Hematopoietic multipotent progenitor cell treated with erythropoietin and hydrocortisone succinate and interleukin-3 and kit ligand, for 17 days (in vitro differentiated cells): ENCODE results near the gene DERL3.
"Not testable (repeated sequence)": the region's sequence is repeated elsewhere in the genome, so short reads cannot be mapped to it uniquely, and the experiment has no call there.

Experiments
- DNase-seq: peaks from one replicate; pipeline ENCODE4 v3.0.0-alpha.2; 2015; ENCODE audit warnings: low spot score

DERL3 gene

GRCh38 chr22:23838681-23839468 is at the start of gene DERL3:
DERL3 (minus strand) TSS chr22:23839006; CDS start chr22:23838987, 19 bp downstream.
- DNase-seq = peak; percentile 86

- DNase-seq = no peak
Measured at GRCh38 chr22:23884140-23884539, 45.3 kb upstream of the DERL3 start.

DNA sequence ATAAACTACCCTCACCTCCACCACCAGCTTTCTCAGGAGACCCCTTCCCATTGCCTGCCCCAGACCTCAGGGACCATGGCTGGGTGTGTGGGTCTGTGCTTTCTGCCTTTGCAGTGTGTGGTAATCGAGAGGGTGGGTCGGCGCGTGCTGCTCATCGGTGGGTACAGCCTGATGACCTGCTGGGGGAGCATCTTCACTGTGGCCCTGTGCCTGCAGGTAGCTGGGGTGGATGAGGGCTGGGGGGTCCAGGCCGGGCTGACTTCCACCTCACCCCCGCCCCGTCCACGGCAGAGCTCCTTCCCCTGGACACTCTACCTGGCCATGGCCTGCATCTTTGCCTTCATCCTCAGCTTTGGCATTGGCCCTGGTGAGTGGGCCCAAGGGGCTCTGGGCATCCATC is 44.9 kb upstream of the DERL3 start:
- DNase-seq = no peak

- no peak for DNase-seq
Measured at GRCh38 chr22:23882370-23882769, 43.6 kb upstream of the DERL3 start.

DNA sequence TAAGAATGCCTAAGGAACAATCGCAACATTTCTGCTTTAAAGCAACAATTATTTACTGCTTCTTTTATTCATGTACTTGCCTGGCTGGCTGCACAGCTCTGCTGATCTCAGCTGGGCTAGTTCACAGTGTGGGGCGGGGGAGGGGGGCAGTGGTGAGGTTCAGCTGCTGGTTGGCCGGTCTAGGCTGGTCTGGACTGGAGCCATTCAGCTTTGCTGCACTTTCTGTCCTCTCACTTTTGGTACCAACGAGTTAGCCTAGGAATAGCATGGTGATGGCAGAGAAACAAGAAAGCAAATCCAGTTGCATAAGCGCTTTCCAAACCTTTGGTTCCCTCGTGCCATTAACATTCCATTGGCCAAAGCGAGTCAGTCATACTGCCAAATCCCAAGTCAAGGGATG is 39.4 kb upstream of the DERL3 start:
- DNase-seq = no peak

- DNase-seq = no peak
Measured at GRCh38 chr22:23877566-23877965, 38.8 kb upstream of the DERL3 start.

DNA sequence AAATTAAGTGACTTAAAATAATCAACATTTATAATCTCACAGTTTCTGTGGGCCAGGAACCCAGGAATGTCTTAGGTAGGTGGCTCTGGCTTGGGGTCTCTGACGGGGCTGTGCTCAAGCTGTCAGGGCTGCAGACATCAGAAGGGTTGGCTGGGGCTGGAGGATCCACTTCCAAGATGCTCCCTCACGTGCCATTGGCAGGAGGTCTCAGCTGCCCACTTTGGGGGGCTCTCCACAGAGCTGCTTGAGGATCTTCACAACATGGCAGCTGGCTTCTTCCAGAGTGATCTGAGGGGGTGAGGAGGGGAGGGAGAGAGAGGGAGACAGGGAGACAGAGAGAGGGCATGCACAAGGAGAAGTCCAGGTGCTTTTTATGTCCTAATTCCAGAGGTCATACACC is 37.0 kb upstream of the DERL3 start:
- no peak for DNase-seq

DNA sequence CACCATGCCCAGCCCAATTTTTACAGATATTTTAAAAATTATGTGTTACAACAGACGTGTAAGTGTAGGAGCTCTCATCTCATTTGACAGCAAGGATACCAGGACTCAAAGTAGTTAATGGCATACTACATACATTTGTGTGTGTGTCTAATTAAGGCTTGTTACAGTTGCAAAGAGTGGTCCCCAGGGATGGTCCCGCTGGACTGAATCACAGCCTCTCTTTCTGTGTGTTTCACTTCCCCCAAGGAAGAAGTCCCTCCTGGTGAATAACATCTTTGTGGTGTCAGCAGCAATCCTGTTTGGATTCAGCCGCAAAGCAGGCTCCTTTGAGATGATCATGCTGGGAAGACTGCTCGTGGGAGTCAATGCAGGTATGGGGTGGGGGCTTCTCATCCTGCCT is 36.1 kb upstream of the DERL3 start:
- no peak for DNase-seq

DNA sequence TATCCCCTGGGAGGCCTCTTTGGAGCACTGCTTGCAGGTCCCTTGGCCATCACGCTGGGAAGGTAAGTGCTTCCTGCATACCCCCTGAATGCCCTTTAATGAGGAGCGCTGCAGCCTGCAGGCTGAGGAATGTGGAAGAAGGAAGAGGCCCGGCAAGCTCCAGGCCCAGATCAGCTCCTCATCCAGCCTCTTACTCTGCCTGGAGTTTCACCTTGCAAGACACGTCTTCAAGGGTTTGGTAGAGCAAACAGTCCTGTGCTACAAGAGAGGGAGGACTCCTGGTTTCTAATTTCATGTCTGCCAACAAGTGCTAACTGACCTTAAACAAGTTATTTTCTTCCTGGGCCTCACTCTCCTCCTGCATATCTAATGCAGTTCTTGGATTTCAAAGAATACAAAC is 29.8 kb upstream of the DERL3 start:
- no peak for DNase-seq

DNA sequence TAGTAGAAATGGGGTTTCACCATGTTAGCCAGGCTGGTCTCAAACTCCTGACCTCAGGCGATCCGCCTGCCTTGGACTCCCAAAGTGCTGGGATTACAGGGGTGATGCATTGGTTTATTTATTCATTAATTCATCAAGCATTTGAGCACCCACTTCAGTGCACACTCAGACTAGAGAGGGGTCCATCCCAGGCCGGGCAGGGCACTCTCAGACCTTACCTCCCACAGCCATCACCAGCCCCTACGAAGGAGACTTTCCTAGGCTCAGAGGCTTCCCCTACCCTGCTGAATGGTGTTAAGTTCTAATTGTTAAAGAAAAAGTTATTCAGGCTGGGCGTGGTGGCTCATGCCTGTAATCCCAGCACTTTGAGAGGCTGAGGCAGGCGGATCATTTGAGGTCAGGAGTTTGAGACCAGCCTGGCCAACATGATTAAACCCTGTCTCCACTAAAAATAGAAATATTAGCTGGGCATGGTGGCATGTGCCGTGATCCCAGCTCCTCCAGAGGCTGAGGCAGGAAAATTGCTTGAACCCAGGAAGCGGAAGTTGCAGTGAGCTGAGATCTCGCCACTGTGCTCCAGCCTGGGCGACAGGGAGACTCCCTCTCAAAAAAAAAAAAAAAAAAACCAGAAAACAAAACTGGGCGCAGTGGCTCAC is 25.8 kb upstream of the DERL3 start:
- not testable (repeated sequence) for DNase-seq

DNA sequence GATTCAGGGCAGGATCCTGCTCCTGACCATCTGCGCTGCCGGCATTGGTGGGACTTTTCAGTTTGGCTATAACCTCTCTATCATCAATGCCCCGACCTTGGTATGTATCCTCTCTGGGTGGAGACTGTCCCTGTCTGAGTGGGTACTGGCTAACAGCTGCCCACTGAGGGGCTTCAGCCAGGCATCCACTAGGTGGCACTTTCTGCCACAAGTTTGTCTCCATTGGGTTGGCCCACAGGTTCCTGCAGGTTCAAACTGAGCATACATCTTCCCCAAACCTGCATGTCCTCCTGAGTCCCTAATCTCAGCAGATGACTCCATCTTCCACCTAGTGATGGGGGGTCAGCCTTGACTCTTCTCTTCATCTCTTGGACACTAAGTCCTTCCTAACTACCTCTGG is 23.3 kb upstream of the DERL3 start:
- DNase-seq = peak; percentile 21

DNA sequence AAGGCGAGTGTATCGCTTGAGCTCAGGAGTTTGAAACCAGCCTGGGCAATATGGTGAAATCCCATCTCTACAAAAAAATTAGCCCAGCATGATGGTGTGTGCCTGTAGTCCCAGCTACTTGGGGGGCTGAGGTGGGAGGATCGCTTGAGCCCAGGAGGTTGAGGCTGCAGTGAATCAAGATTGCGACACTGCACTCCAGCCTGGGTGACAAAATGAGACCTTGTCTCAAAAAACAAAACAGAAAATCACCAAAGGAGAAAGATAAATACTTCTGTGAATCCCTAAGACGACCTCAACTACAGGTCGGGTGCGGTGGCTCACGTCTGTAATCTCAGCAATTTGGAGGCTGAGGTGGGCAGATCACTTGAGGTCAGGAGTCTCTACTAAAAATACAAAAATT is 21.4 kb upstream of the DERL3 start:
- not testable (repeated sequence) for DNase-seq

GRCh38 chr22:23859201-23859600 is 20.4 kb upstream of the DERL3 start:
- DNase-seq = no peak

GRCh38 chr22:23858484-23858815 is 19.6 kb upstream of the DERL3 start:
- no peak for DNase-seq

GRCh38 chr22:23857606-23858483 is 19.0 kb upstream of the DERL3 start, which contains the start of gene SLC2A11:
SLC2A11 (plus strand) TSS chr22:23857875; CDS start chr22:23858000, 125 bp downstream.
- DNase-seq = peak; percentile 91

- DNase-seq = no peak
Measured at GRCh38 chr22:23856721-23857605, 18.2 kb upstream of the DERL3 start.

GRCh38 chr22:23850136-23850611 is 11.4 kb upstream of the DERL3 start:
- DNase-seq = no peak

DNA sequence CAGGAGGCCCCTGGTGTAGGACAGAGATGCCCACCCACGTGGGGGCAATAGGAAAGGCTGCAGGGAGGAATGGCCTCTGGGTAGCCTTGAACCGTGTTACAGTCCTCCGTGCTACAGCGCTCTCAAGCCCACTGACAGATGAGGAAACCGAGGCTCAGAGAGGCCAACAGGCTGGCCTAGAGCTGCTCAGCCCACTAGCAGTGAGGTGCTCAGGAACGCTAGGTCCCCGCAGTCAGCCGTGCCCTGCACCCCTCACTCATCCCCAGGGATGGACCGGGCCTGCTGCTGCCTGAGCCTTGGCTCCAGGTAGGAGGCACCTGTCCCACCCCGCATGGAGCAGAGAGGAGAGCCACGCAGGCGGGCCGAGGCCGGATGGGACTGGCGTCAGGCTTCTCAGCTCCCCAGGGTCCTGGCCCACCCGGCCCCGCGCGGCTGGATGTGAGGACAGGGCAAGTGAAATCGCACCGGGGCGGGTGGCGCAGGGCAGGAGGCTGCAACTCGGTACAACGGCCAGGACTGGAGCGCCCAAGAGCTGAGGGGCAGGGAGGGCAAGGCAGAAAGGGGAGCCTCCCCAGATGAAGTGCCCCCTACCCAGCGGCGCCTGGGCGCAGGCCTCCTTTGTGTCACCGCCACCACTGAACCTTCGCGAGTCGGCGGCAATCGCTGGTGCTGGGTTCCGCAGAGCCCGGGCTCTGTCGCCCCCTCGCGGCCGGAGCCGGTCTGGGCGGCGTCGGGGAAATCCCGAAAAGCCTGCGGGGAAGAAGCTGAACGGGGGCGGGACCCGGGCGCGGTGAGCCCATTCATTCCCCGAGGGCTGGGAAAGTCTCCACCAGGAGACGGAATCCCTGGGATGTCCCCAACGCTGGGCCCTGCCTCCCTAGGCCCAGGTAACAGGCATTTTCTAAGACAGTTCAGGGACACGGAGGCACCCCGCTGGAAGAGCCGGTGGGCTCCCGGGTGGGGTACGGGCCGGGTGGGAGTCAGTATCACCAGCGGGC is 10.5 kb upstream of the DERL3 start:
- DNase-seq = peak; percentile 66

- DNase-seq = no peak
Measured at GRCh38 chr22:23847991-23848864, 9.4 kb upstream of the DERL3 start.
